HepG2 (cell line): ENCODE data around the gene CNTD1. TPM values are rescaled to one million over a fixed set of nuclear protein-coding genes. Genes with fewer than 3 reads are reported as not detected.

Experiments
- ATAD3A ChIP-seq: sonication (generic); formaldehyde crosslinking; IDR thresholded peaks from 2 replicates; pipeline ENCODE4 v1.4.0; 2020; ENCODE audit warnings: missing genetic modification reagents
- KLF6 ChIP-seq: IDR thresholded peaks from 2 replicates; pipeline ENCODE4 v1.8.0; 2016; ENCODE audit warnings: missing biosample characterization, missing genetic modification reagents
- MTA3 ChIP-seq: sonication (generic); formaldehyde crosslinking; IDR thresholded peaks from 2 replicates; pipeline ENCODE4 v1.4.0; 2020; ENCODE audit warnings: missing genetic modification reagents
- NFE2 ChIP-seq: sonication (generic); formaldehyde crosslinking; IDR thresholded peaks from 2 replicates; pipeline ENCODE4 v1.4.0; 2020; ENCODE audit warnings: missing genetic modification reagents
- ZBTB20 ChIP-seq: sonication (generic); formaldehyde crosslinking; IDR thresholded peaks from 2 replicates; pipeline ENCODE4 v1.8.1; 2023; ENCODE audit warnings: missing genetic modification reagents, low read depth, mild to moderate bottlenecking, borderline replicate concordance
- ZBTB8A ChIP-seq: sonication (generic); formaldehyde crosslinking; IDR thresholded peaks from 2 replicates; pipeline ENCODE4 v1.4.0; 2020; ENCODE audit warnings: mild to moderate bottlenecking, low read depth, missing genetic modification reagents, borderline replicate concordance
- ZNF292 ChIP-seq: sonication (generic); formaldehyde crosslinking; IDR thresholded peaks from 2 replicates; pipeline ENCODE4 v1.8.1; 2022; ENCODE audit warnings: mild to moderate bottlenecking, low read depth, missing genetic modification reagents, borderline replicate concordance
- ZNF3 ChIP-seq: IDR thresholded peaks from 2 replicates; pipeline ENCODE4 v1.7.0; 2017; ENCODE audit warnings: inconsistent platforms
- ZNF329 ChIP-seq: sonication (generic); formaldehyde crosslinking; IDR thresholded peaks from 2 replicates; pipeline ENCODE4 v1.9.0; 2021; ENCODE audit warnings: low read depth, mild to moderate bottlenecking, missing genetic modification reagents
- ZNF598 ChIP-seq: sonication (generic); formaldehyde crosslinking; IDR thresholded peaks from 2 replicates; pipeline ENCODE4 v1.5.1; 2020; ENCODE audit warnings: mild to moderate bottlenecking, missing genetic modification reagents, borderline replicate concordance
- ZNF614 ChIP-seq: IDR thresholded peaks from 2 replicates; pipeline ENCODE4 v1.6.1; 2018; ENCODE audit warnings: missing biosample characterization, missing genetic modification reagents, inconsistent platforms, borderline replicate concordance
- ZSCAN25 ChIP-seq: sonication (generic); formaldehyde crosslinking; IDR thresholded peaks from 2 replicates; pipeline ENCODE4 v1.8.0; 2022; ENCODE audit warnings: mild to moderate bottlenecking, missing genetic modification reagents
- polyA plus RNA-seq, 8 experiments: library from polyadenylated mRNA; depleted of rRNA in 3 of 8; stranded (reverse) in 7 of 8; unstranded in 1 of 8; fragments of >200 nt; fragmentation: Illumina TruSeq in 4 of 8; extraction: Trizol in 4 of 8; gene quantifications; 2 replicates each; pipeline versions ENCODE4 v1.2.1 to v1.2.3, GENCODE V29; 2011 to 2016; ENCODE audit warnings: low read depth in 4 of 8, missing spikeins in 1 of 8, mixed read lengths in 1 of 8; ENCODE audit not compliant: insufficient read depth in 1 of 8
- total RNA-seq, 5 experiments: library from RNA; depleted of rRNA; stranded (reverse); fragments of >200 nt; fragmentation: Illumina TruSeq; extraction: Trizol; gene quantifications; 2 replicates each; pipeline ENCODE4 v1.2.3, GENCODE V29; 2016; ENCODE audit warnings: low read depth in 1 of 5
- TF ChIP-seq, protein P1 (sequence below): sonication (generic); formaldehyde crosslinking; IDR thresholded peaks from 2 replicates; pipeline ENCODE4 v1.9.0; 2021; ENCODE audit warnings: mild to moderate bottlenecking, missing genetic modification reagents
- TF ChIP-seq, protein P2 (sequence below): sonication (generic); formaldehyde crosslinking; IDR thresholded peaks from 2 replicates; pipeline ENCODE4 v1.4.0; 2020; ENCODE audit warnings: missing genetic modification reagents, borderline replicate concordance
- TF ChIP-seq, protein P3 (sequence below): fragments of 450-650 bp; IDR thresholded peaks from 2 replicates; pipeline ENCODE4 v1.6.1; 2017
- TF ChIP-seq, protein P4 (sequence below): sonication (generic); formaldehyde crosslinking; IDR thresholded peaks from 2 replicates; pipeline ENCODE4 v1.8.0; 2022; ENCODE audit warnings: mild to moderate bottlenecking, missing genetic modification reagents; ENCODE audit not compliant: insufficient replicate concordance

The CNTD1 gene
- total and polyA plus RNA-seq, 2 of the 13 experiments (the other 11 are each of a cell fraction or from before 2014, with no cell fraction given): 0.11 to 0.15 TPM

DNA sequence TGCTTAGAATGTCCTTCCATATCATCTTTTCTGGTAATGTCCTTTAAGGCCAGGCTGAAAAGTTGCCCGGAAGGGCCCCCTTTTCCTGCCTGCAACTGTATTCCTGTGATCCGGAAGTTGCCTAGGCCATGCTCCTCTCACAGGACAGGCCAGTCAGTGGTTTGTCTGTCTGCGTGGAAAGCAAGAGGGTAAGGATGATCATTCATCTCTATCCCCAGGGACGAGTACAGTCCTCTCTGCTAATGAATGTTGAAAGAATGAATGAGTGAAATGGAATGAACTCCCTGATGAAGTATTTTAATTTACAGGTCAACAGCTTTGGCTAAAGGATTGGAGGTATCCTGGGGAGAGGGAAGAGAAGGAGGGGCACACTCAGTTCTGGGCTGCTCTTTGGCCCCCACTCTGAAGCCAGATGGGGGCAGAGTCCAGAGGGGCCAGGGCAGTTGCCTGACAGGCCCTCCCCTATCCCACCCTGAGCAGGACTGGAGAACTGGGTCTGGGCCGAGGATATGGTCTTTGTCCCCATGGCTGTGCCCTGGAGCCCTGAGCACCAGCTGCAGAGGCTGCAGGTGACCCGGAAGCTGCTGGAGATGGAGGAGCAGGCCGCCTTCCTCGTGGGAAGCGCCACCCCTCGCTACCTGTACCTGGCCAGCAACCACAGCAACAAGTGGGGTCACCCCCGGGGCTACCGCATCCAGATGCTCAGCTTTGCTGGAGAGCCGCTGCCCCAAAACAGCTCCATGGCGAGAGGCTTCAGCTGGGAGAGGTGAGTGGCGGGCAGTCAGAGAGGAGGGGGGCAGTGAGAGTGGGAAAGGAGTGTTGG, 55.5 kb downstream of the CNTD1 start (continued):
- TF ChIP-seq, protein P1, sequence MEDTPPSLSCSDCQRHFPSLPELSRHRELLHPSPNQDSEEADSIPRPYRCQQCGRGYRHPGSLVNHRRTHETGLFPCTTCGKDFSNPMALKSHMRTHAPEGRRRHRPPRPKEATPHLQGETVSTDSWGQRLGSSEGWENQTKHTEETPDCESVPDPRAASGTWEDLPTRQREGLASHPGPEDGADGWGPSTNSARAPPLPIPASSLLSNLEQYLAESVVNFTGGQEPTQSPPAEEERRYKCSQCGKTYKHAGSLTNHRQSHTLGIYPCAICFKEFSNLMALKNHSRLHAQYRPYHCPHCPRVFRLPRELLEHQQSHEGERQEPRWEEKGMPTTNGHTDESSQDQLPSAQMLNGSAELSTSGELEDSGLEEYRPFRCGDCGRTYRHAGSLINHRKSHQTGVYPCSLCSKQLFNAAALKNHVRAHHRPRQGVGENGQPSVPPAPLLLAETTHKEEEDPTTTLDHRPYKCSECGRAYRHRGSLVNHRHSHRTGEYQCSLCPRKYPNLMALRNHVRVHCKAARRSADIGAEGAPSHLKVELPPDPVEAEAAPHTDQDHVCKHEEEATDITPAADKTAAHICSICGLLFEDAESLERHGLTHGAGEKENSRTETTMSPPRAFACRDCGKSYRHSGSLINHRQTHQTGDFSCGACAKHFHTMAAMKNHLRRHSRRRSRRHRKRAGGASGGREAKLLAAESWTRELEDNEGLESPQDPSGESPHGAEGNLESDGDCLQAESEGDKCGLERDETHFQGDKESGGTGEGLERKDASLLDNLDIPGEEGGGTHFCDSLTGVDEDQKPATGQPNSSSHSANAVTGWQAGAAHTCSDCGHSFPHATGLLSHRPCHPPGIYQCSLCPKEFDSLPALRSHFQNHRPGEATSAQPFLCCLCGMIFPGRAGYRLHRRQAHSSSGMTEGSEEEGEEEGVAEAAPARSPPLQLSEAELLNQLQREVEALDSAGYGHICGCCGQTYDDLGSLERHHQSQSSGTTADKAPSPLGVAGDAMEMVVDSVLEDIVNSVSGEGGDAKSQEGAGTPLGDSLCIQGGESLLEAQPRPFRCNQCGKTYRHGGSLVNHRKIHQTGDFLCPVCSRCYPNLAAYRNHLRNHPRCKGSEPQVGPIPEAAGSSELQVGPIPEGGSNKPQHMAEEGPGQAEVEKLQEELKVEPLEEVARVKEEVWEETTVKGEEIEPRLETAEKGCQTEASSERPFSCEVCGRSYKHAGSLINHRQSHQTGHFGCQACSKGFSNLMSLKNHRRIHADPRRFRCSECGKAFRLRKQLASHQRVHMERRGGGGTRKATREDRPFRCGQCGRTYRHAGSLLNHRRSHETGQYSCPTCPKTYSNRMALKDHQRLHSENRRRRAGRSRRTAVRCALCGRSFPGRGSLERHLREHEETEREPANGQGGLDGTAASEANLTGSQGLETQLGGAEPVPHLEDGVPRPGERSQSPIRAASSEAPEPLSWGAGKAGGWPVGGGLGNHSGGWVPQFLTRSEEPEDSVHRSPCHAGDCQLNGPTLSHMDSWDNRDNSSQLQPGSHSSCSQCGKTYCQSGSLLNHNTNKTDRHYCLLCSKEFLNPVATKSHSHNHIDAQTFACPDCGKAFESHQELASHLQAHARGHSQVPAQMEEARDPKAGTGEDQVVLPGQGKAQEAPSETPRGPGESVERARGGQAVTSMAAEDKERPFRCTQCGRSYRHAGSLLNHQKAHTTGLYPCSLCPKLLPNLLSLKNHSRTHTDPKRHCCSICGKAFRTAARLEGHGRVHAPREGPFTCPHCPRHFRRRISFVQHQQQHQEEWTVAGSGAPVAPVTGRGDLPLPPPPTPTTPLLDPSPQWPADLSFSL: no peak; the same call in 1 of the 2 replicates
- TF ChIP-seq ZBTB8A: no peak
- no peak for TF ChIP-seq KLF6 (CRISPR knock-in tag)
- TF ChIP-seq NFE2 (CRISPR knock-in tag): no peak
- TF ChIP-seq, protein P2, sequence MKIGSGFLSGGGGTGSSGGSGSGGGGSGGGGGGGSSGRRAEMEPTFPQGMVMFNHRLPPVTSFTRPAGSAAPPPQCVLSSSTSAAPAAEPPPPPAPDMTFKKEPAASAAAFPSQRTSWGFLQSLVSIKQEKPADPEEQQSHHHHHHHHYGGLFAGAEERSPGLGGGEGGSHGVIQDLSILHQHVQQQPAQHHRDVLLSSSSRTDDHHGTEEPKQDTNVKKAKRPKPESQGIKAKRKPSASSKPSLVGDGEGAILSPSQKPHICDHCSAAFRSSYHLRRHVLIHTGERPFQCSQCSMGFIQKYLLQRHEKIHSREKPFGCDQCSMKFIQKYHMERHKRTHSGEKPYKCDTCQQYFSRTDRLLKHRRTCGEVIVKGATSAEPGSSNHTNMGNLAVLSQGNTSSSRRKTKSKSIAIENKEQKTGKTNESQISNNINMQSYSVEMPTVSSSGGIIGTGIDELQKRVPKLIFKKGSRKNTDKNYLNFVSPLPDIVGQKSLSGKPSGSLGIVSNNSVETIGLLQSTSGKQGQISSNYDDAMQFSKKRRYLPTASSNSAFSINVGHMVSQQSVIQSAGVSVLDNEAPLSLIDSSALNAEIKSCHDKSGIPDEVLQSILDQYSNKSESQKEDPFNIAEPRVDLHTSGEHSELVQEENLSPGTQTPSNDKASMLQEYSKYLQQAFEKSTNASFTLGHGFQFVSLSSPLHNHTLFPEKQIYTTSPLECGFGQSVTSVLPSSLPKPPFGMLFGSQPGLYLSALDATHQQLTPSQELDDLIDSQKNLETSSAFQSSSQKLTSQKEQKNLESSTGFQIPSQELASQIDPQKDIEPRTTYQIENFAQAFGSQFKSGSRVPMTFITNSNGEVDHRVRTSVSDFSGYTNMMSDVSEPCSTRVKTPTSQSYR: no peak
- no peak; the same call in 1 of the 2 replicates for TF ChIP-seq ZNF292 (CRISPR knock-in tag)
- no peak for TF ChIP-seq ZNF3 (CRISPR knock-in tag)
- TF ChIP-seq, protein P3, sequence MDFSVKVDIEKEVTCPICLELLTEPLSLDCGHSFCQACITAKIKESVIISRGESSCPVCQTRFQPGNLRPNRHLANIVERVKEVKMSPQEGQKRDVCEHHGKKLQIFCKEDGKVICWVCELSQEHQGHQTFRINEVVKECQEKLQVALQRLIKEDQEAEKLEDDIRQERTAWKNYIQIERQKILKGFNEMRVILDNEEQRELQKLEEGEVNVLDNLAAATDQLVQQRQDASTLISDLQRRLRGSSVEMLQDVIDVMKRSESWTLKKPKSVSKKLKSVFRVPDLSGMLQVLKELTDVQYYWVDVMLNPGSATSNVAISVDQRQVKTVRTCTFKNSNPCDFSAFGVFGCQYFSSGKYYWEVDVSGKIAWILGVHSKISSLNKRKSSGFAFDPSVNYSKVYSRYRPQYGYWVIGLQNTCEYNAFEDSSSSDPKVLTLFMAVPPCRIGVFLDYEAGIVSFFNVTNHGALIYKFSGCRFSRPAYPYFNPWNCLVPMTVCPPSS: no peak
- peak; percentile 53; the same call in 1 of the 2 replicates for TF ChIP-seq ZNF329
- TF ChIP-seq ATAD3A: no peak
- no peak for TF ChIP-seq MTA3
- no peak for TF ChIP-seq ZNF614 (CRISPR knock-in tag)
- TF ChIP-seq ZSCAN25 (CRISPR knock-in tag): 0 out of 2 replicates have a peak, but pooled peaks have one; percentile 51
- TF ChIP-seq ZNF598: no peak; the same call in 1 of the 2 replicates
- no peak for TF ChIP-seq ZBTB20 (CRISPR knock-in tag)
- TF ChIP-seq, protein P4, sequence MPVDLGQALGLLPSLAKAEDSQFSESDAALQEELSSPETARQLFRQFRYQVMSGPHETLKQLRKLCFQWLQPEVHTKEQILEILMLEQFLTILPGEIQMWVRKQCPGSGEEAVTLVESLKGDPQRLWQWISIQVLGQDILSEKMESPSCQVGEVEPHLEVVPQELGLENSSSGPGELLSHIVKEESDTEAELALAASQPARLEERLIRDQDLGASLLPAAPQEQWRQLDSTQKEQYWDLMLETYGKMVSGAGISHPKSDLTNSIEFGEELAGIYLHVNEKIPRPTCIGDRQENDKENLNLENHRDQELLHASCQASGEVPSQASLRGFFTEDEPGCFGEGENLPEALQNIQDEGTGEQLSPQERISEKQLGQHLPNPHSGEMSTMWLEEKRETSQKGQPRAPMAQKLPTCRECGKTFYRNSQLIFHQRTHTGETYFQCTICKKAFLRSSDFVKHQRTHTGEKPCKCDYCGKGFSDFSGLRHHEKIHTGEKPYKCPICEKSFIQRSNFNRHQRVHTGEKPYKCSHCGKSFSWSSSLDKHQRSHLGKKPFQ (CRISPR knock-in tag): peak; percentile 68
